A549 (cell line): ENCODE measurements around the gene C10orf62. TPM values are rescaled to one million over a fixed set of nuclear protein-coding genes. Genes with fewer than 3 reads are reported as not detected.
"Not testable (repeated sequence)": the region's sequence is repeated elsewhere in the genome, so short reads cannot be mapped to it uniquely, and the experiment has no call there.

ENCODE experiments used
- ATAC-seq, 2 experiments: fragments of 200-7000 bp in 1 of 2; fragments of >200 bp in 1 of 2; cut with Nextera tagmentation in 1 of 2; cut with Tn5 transposase in 1 of 2; 3 replicates each; pipeline versions ENCODE4 v1.8.0 to v1.9.1; 2018 to 2020; ENCODE audit warnings: mild to moderate bottlenecking in 1 of 2, moderate library complexity in 1 of 2
- CTCF ChIA-PET: fragments of 300-600 bp; sonication (Branson Sonifier 250); formaldehyde crosslinking; extraction: SDS; loops from one replicate; lab custom pipeline; 2021; ENCODE audit warnings: antibody characterized with exemption, inconsistent platforms; lab: Yijun Ruan, JAX
- POLR2A ChIA-PET: fragments of 350-600 bp; formaldehyde crosslinking; extraction: SDS; loops from one replicate; lab custom pipeline; 2021; ENCODE audit warnings: antibody characterized with exemption, inconsistent platforms; lab: Yijun Ruan, JAX
- DNase-seq, 2 experiments: peaks; one replicate each; pipeline versions ENCODE4 v3.0.0 to v3.0.0-alpha.2; 2011 to 2016; ENCODE audit warnings: low read depth in 1 of 2, low spot score in 1 of 2
- FAIRE-seq: peaks from 2 replicates; lab custom pipeline; 2011; peaks lifted over from hg19 to GRCh38; lab: Jason Lieb, UNC
- H3K27ac ChIP-seq, 2 experiments: fragments of >200 bp; sonication (Bioruptor Twin); formaldehyde crosslinking; 3 replicates each; pipeline ENCODE4 v1.5.1; 2016 to 2017
- H3K4me1 ChIP-seq: fragments of >200 bp; sonication (Bioruptor Twin); formaldehyde crosslinking; 3 replicates; pipeline ENCODE4 v1.6.1; 2016
- H3K4me2 ChIP-seq: fragments of >200 bp; sonication (Bioruptor Twin); formaldehyde crosslinking; 3 replicates; pipeline ENCODE4 v1.6.1; 2016
- H3K4me3 ChIP-seq: fragments of >200 bp; sonication (Bioruptor Twin); formaldehyde crosslinking; 3 replicates; pipeline ENCODE4 v1.5.1; 2016
- H3K9me3 ChIP-seq: fragments of >200 bp; sonication (Bioruptor Twin); formaldehyde crosslinking; 3 replicates; pipeline ENCODE4 v1.6.1; 2016
- BCL3 ChIP-seq: fragments of >200 bp; sonication (Bioruptor Twin); formaldehyde crosslinking; IDR thresholded peaks from 3 replicates; pipeline ENCODE4 v1.6.1; 2016
- CBX2 ChIP-seq: fragments of 200-600 bp; sonication (generic); IDR thresholded peaks from 2 replicates; pipeline ENCODE4 v1.6.1; 2016; ENCODE audit warnings: low read depth, mild to moderate bottlenecking, borderline replicate concordance
- CHD4 ChIP-seq: fragments of 200-600 bp; sonication (generic); IDR thresholded peaks from 2 replicates; pipeline ENCODE4 v1.6.1; 2016; ENCODE audit warnings: antibody characterized with exemption, mild to moderate bottlenecking, borderline replicate concordance
- E2F6 ChIP-seq: IDR thresholded peaks from 2 replicates; pipeline ENCODE4 v1.6.1; 2012; ENCODE audit warnings: low read depth, borderline replicate concordance
- ELK1 ChIP-seq: fragments of 150-350 bp; IDR thresholded peaks from 2 replicates; pipeline ENCODE4 v1.6.1; 2014; ENCODE audit warnings: low read depth, mild to moderate bottlenecking, low read length
- EP300 ChIP-seq, 2 experiments: fragments of >200 bp; sonication (Bioruptor Twin); formaldehyde crosslinking; IDR thresholded peaks; 2 replicates in 1 of 2; 3 replicates in 1 of 2; pipeline ENCODE4 v1.6.1; 2016 to 2017
- ESRRA ChIP-seq: fragments of 150-350 bp; IDR thresholded peaks from 2 replicates; pipeline ENCODE4 v1.6.1; 2014; ENCODE audit warnings: mild to moderate bottlenecking, low read length, borderline replicate concordance
- FOSB ChIP-seq: fragments of 250-450 bp; sonication (Bioruptor Pico); IDR thresholded peaks from 2 replicates; pipeline ENCODE4 v1.5.0; 2020; ENCODE audit warnings: mild to moderate bottlenecking, moderate library complexity
- FOSL2 ChIP-seq, 2 experiments: fragments of 450-650 bp in 1 of 2; fragments of >200 bp in 1 of 2; sonication (Bioruptor Twin) in 1 of 2; formaldehyde crosslinking; IDR thresholded peaks; 2 replicates each; pipeline versions ENCODE4 v1.5.0 to v1.6.1; 2016 to 2020; ENCODE audit warnings: mild to moderate bottlenecking in 1 of 2, moderate library complexity in 1 of 2
- FOXS1 ChIP-seq: fragments of 250-450 bp; sonication (Bioruptor Pico); IDR thresholded peaks from 2 replicates; pipeline ENCODE4 v1.5.0; 2020; ENCODE audit warnings: mild to moderate bottlenecking, moderate library complexity
- GATA3 ChIP-seq: IDR thresholded peaks from 2 replicates; pipeline ENCODE4 v1.6.1; 2012; ENCODE audit warnings: borderline replicate concordance
- HDAC2 ChIP-seq: fragments of 200-600 bp; sonication (generic); IDR thresholded peaks from 2 replicates; pipeline ENCODE4 v1.6.1; 2016
- HOXA7 ChIP-seq: fragments of 250-450 bp; sonication (Bioruptor Pico); IDR thresholded peaks from 2 replicates; pipeline ENCODE4 v1.5.0; 2020; ENCODE audit warnings: mild to moderate bottlenecking, moderate library complexity
- HOXB5 ChIP-seq: fragments of 250-450 bp; sonication (Bioruptor Pico); IDR thresholded peaks from 2 replicates; pipeline ENCODE4 v1.5.0; 2020; ENCODE audit warnings: mild to moderate bottlenecking, moderate library complexity
- JUN ChIP-seq, 2 experiments: fragments of >200 bp; sonication (Bioruptor Twin); formaldehyde crosslinking; IDR thresholded peaks; 2 replicates in 1 of 2; 3 replicates in 1 of 2; pipeline ENCODE4 v1.6.1; 2016 to 2017
- MAFK ChIP-seq: fragments of 450-650 bp; IDR thresholded peaks from 2 replicates; pipeline ENCODE4 v1.6.1; 2014; ENCODE audit not compliant: partially characterized antibody
- MAZ ChIP-seq: fragments of 150-350 bp; IDR thresholded peaks from 2 replicates; pipeline ENCODE4 v1.6.1; 2014; ENCODE audit warnings: antibody characterized with exemption, low read depth, low read length, borderline replicate concordance
- NFE2L2 ChIP-seq: fragments of 150-350 bp; conservative IDR thresholded peaks from 2 replicates; pipeline ENCODE4 v1.6.1; 2014; ENCODE audit warnings: low read length
- NPAS2 ChIP-seq: fragments of 250-450 bp; sonication (Bioruptor Pico); IDR thresholded peaks from 2 replicates; pipeline ENCODE4 v1.8.0; 2022; ENCODE audit warnings: mild to moderate bottlenecking, moderate library complexity, borderline replicate concordance
- NR3C1 ChIP-seq: fragments of >200 bp; sonication (Bioruptor Twin); formaldehyde crosslinking; IDR thresholded peaks from 3 replicates; pipeline ENCODE4 v1.6.1; 2017
- PHF8 ChIP-seq: fragments of 200-600 bp; sonication (generic); IDR thresholded peaks from 2 replicates; pipeline ENCODE4 v1.6.1; 2016; ENCODE audit warnings: low read depth, mild to moderate bottlenecking, antibody characterized with exemption, moderate library complexity, borderline replicate concordance
- POLR2A ChIP-seq: IDR thresholded peaks from 2 replicates; pipeline ENCODE4 v1.6.1; 2012; ENCODE audit warnings: mild to moderate bottlenecking, low read length
- RARB ChIP-seq: fragments of 250-450 bp; sonication (Bioruptor Pico); IDR thresholded peaks from 2 replicates; pipeline ENCODE4 v1.8.0; 2021; ENCODE audit warnings: mild to moderate bottlenecking, moderate library complexity
- REST ChIP-seq: fragments of 200-600 bp; sonication (generic); IDR thresholded peaks from 2 replicates; pipeline ENCODE4 v1.6.1; 2016; ENCODE audit warnings: antibody characterized with exemption, mild to moderate bottlenecking, moderate library complexity
- ZC3H11A ChIP-seq: fragments of 450-650 bp; IDR thresholded peaks from 2 replicates; pipeline ENCODE4 v1.6.1; 2014; ENCODE audit warnings: antibody characterized with exemption, mild to moderate bottlenecking
- ZNF302 ChIP-seq: fragments of 250-450 bp; sonication (Bioruptor Pico); IDR thresholded peaks from 2 replicates; pipeline ENCODE4 v1.9.0; 2021; ENCODE audit warnings: inconsistent platforms, mild to moderate bottlenecking, moderate library complexity
- ZSCAN20 ChIP-seq: fragments of 250-450 bp; sonication (Bioruptor Pico); IDR thresholded peaks from 2 replicates; pipeline ENCODE4 v1.8.0; 2022; ENCODE audit warnings: mild to moderate bottlenecking, moderate library complexity
- WGBS: methylation state at CpG from one replicate; pipeline ENCODE4 v1.1.6; 2017; ENCODE audit errors: missing lambda C conversion rate; 5-methylcytosine and 5-hydroxymethylcytosine counted together
- polyA plus RNA-seq, 4 experiments: library from polyadenylated mRNA; depleted of rRNA in 3 of 4; stranded (reverse); fragments of >200 nt; fragmentation: RNase III in 1 of 4; extraction: RNeasy Plus Mini Kit Qiagen cat#74134 plus additional on column Dnase treatment in 1 of 4; gene quantifications; 2 replicates in 3 of 4; 3 replicates in 1 of 4; pipeline ENCODE4 v1.2.3, GENCODE V29; 2011 to 2017

C10orf62 gene
- polyA plus RNA-seq, 2 of the 4 experiments (the other 2 are of a cell fraction), result not detected

GRCh38 chr10:97635577-97635976 lies 46.1 kb downstream of the C10orf62 start:
- WGBS, result 84% methylated on average over 1 of the region's 1 CpG
- no peak overlapping the region for H3K4me3 ChIP-seq
- no peak overlapping the region for H3K4me2 ChIP-seq
- POLR2A ChIA-PET, result no interaction called here
- TF ChIP-seq HDAC2 (no peak), ZC3H11A (peak; percentile 95), NFE2L2 (no peak)
- no peak for FAIRE-seq
- DNase-seq, result no peak
- CTCF ChIA-PET, result interaction anchor here (0.6 to 2.2 kb wide), 4 partner anchors 9 to 64 kb away, joined by 3 to 10 read pairs (median 4); partner anchors contain the start of gene ANKRD2
- H3K27ac ChIP-seq, result no peak overlapping the region
- H3K4me1 ChIP-seq, result peaks cover 7% of the 10 kb centered on the region; the same call in 2 of the 3 replicates
- no peaks in the 10 kb centered on the region for H3K9me3 ChIP-seq
- ATAC-seq, result no peak

GRCh38 chr10:97639090-97639489 lies 49.6 kb downstream of the C10orf62 start:
- H3K4me1 ChIP-seq, result peaks cover 15% of the 10 kb centered on the region
- 77% methylated on average over 3 of the region's 3 CpGs for WGBS
- POLR2A ChIA-PET, FAIRE-seq, H3K27ac ChIP-seq, H3K9me3 ChIP-seq, H3K4me2 ChIP-seq, DNase-seq, ATAC-seq, H3K4me3 ChIP-seq: not testable (repeated sequence)
- CTCF ChIA-PET, result interaction anchor here (0.6 to 1.4 kb wide), 6 partner anchors 8 to 86 kb away, joined by 3 to 4 read pairs (median 3); partner anchors contain the start of gene ANKRD2

GRCh38 chr10:97640174-97640867 lies 50.8 kb downstream of the C10orf62 start, which contains the start of gene PI4K2A:
Gene PI4K2A, plus strand, starts transcription at chr10:97640671. Its CDS starts 72 bp downstream, at chr10:97640743.
- peak; percentile 97 to 99 for ATAC-seq
- H3K27ac ChIP-seq, result peak within 1 kb of the TSS; percentile 79 to 93
- TF ChIP-seq E2F6 (peak; percentile 70; the same call in 1 of the 2 replicates), NPAS2 (CRISPR knock-in tag) (no peak), ZSCAN20 (CRISPR knock-in tag) (no peak), PHF8 (no peak; the same call in 1 of the 2 replicates), NFE2L2 (no peak), MAZ (no peak), HOXA7 (no peak), ESRRA (no peak), ZNF302 (no peak), CHD4 (no peak), GATA3 (no peak), EP300 (IDR thresholded peaks at IDR 0.05) (no peak), POLR2A (peak; percentile 45), JUN (IDR thresholded peaks at IDR 0.05) (no peak; a peak in 1 of 5 replicates), NR3C1 (no peak), CBX2 (no peak), RARB (no peak), REST (no peak), ELK1 (no peak), BCL3 (0 out of 3 replicates have a peak, but pooled peaks have one; percentile 30), FOSL2 (IDR thresholded peaks at IDR 0.05) (no peak), FOSL2 (CRISPR knock-in tag; IDR thresholded peaks at IDR 0.05) (no peak), HOXB5 (CRISPR knock-in tag) (no peak), FOXS1 (no peak), MAFK (peak; percentile 99), FOSB (no peak)

More at GRCh38 chr10:97640174-97640867, 50.8 kb downstream of the C10orf62 start, which contains the start of gene PI4K2A:
- 2% methylated on average over 24 of the region's 54 CpGs for WGBS
- DNase-seq (peak; percentile 98 to 99), FAIRE-seq (peak; percentile 93)
- Histone ChIP-seq H3K4me2 (peak within 1 kb of the TSS; percentile 88), H3K9me3 (no peaks in the 10 kb centered on the region), H3K4me3 (peak within 1 kb of the TSS; percentile 86), H3K4me1 (peaks cover 15% of the 10 kb centered on the region)
- ChIA-PET CTCF (interaction anchor here (1.0 to 1.1 kb wide), 2 partner anchors 68 to 92 kb away, joined by 3 to 4 read pairs; partner anchors contain the start of gene ANKRD2), POLR2A (interaction anchor here (0.6 to 1.0 kb wide), 4 partner anchors 9 to 1723 kb away, joined by 3 to 5 read pairs (median 4); partner anchors contain the start of gene AVPI1)
